GM18519 (cell line): ENCODE results near the gene CDC42SE2.
"Not testable (repeated sequence)": the region's sequence is repeated elsewhere in the genome, so short reads cannot be mapped to it uniquely, and the experiment has no call there.

Experiments
- ATAC-seq: cut with Tn5 transposase; IDR thresholded peaks from one replicate; pipeline ENCODE4 v1.9.1; 2021; ENCODE audit warnings: mild to moderate bottlenecking, moderate library complexity; ENCODE audit not compliant: unreplicated experiment, low FRiP score

CDC42SE2 gene

DNA sequence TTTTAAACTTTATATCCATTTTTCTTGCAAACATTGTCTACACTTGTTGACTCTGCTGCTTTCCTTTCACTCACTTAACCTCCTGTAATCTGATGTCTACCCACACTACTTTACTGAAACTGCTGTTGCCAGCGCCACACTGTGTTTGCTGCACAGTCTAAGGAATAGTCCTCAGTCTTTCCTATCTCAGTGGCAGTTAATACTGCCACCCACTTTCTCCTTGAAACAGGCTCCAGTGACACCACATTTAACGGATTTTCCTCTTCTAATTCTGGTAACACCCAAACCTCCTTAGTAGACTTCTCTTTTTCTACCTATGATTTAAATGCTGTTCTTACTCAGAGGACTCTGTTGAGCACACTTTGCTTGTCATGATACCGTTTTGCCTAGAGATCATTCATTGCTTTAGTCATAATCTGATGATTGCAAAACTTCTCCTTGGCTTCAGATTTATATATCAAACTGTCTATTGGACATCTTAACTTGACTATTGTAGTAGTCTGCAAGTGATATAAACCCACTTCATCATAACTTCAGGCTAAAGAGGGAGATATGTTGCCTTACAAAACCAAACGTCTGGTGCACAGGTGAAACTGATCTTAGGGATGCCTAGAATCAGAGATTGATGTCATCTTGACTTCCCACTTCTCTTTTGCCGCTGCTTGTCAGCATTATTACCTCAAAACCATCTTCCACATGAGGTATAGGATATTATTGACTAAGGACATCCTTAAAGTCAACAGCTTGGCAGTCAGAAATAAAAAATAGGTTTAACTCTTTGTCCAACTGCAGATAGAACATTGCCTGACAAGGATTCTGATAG lies 94.1 kb downstream of the CDC42SE2 start:
- ATAC-seq = peak; percentile 42

DNA sequence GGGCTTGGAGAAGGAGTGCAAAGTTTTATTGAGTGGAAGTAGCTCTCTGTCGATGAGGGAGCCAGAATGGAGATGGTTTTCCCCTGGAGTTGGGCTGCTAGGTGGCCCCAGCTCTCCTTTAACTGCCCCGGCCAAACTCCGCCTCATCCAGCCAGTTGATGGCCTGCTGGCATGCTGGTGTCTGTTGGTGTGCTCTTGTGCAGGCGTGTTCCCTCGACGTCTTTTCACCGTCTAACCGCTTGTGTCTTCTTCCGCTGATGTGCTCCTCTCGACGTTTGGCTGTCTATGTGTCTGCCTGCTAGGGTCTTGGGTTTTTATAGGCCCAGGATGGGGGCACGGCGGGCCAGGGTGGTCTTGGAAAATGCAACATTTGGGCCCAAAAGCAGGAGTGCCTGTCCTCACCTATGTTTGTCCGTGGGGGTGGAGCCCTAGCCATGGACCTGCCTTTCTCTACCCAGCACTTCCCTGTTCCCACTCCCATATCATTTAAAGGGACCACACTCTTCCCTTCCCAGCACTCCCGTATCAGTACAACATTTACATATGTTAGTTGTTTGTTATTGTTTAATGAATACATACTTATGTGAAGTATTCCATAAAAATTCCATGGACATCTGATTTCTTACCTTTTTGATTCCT lies 97.9 kb downstream of the CDC42SE2 start:
- ATAC-seq = no peak

DNA sequence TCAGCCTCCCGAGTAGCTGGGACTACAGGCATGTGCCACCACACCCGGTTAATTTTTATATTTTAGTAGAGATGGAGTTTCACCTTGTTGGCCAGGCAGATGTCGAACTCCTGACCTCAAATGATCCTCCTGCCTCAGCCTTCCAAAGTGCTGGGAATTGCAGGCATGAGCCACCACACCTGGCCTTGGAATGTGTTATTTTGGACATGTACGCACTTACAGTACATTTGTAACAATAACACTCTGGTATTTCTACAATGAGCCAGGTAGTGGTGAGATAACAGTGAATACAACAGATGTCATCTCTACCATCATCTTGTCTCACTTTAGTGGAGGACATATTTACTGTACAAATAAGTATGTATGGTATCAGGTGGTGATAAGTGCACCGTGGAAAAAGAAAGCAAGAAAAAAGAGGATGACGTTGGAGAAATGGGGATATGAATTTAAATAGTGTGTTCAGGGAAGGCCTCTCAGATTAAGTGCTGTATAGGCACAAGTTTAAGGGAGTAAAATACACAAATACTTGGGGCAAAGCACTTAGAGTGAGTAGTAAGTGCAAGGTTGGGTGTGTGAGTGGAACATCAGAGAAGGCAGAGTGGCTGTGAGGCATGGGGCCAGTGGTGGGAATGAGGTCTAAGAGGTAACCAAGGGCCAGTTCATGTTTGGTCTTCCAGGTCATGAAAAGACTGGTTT lies 100.1 kb downstream of the CDC42SE2 start:
- no peak for ATAC-seq

- no peak for ATAC-seq
Measured at GRCh38 chr5:131364507-131365050, 100.7 kb downstream of the CDC42SE2 start.

GRCh38 chr5:131366428-131366827 lies 102.6 kb downstream of the CDC42SE2 start:
- no peak for ATAC-seq

DNA sequence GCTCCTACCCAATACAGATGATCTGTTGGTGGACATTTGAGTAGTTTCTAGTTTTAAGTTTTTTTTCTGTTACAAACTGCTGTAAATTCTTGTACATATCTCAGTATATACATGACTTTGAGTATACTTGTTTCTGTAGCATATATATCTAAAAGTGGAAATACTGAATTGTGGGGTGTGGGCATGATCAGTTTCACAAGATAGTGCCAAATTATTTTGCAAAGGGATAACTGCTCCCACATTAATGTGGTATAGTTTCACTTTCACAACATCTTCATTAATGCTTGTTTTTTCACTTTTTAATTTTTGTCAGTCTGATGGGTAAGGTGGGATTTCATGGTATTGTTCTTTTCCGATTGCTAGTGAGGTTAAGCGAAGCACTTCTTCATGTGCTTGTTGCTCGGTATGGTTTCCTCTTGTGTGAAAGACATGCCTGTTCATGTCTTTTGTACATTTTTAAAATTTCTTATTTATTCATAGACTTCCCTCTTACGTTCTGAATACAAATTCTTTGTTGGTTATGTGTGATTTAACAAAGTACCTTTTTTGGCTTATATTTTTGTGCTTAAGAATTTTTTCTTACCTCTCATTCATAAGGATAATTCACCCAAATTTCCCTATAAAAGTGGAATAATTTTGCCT lies 103.5 kb downstream of the CDC42SE2 start:
- ATAC-seq = no peak

GRCh38 chr5:131368866-131369265 lies 105.0 kb downstream of the CDC42SE2 start:
- ATAC-seq = no peak

GRCh38 chr5:131369558-131369957 lies 105.7 kb downstream of the CDC42SE2 start:
- no peak for ATAC-seq

DNA sequence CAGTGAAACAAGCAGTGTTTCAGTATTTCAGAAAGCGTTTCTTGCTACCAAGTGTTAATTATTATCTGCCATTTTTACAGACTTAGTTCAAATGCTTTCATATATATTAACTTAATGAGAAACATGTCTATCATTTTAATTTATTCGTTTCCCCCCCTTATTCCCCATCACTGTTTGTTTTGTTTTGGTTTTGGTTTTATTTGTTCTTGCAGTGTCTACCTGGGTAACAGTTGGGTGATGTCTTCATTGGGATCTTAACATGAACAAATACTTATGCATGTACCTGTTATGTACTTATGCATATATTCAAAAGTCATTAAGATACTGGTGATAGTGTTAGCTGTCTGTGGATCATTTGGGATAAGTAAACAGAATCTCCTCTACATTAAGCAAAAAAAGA lies 108.0 kb downstream of the CDC42SE2 start:
- ATAC-seq = no peak

GRCh38 chr5:131373265-131373664 lies 109.4 kb downstream of the CDC42SE2 start:
- no peak for ATAC-seq

GRCh38 chr5:131375351-131375750 lies 111.5 kb downstream of the CDC42SE2 start:
- no peak for ATAC-seq

DNA sequence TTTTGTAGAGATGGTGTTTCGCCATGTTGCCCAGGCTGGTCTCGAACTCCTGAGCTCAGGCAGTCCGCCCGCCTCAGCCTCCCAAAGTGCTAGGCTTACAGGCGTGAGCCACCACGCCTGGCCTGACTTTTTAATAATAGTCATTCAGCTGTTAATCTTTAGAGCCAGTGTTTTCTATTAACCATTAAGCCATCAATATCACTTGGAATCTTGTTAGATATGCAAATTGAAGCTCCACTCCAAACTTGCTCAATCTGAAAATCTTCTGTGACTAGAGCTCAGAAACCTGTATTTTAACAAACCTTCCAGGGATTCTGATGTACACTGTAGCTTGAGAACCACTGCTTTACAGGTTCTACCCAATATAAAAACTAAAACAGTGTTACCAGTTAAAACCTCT lies 113.5 kb downstream of the CDC42SE2 start:
- ATAC-seq = no peak

- no peak for ATAC-seq
Measured at GRCh38 chr5:131377785-131378325, 114.0 kb downstream of the CDC42SE2 start.

- ATAC-seq = no peak
Measured at GRCh38 chr5:131378721-131379541, 115.1 kb downstream of the CDC42SE2 start.

DNA sequence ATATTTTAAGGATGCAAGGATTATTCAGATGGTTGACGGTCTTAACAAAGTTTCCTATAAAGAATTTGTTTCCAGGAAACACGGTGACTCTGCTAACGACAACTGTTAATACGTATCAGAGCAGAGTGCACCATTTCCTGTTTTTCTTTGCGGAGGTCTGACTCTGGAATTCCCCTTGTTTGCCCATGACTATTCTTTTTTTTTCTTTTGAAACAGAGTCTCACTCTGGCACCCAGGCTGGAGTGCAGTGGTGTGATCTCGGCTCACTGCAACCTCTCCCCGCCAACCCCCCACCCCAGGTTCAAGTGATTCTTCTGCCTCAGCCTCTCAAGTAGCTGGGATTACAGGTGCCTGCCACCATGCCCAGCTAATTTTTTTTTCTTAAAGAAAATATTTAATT lies 115.9 kb downstream of the CDC42SE2 start:
- ATAC-seq = no peak

GRCh38 chr5:131380238-131380637 lies 116.4 kb downstream of the CDC42SE2 start:
- not testable (repeated sequence) for ATAC-seq

DNA sequence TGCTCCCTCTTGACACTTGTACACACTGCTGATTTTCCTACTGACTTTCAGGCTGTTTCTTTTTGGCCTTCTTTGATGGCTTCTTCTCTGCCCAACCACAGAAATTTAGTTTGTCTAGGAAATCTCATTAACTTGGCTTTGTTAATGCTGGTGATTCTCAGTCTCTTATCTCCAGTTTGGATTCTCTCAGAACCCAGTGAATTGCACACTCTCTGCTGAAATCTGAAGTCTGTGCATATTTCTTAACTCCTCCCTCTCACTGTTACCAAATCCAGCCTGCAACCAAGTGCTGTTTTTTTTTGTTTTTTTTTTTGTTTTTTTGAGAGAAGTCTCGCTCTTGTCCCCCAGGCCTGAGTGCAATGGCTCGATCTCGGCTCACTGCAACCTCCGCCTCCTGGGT lies 117.2 kb downstream of the CDC42SE2 start:
- ATAC-seq = no peak

- ATAC-seq = peak; percentile 35
Measured at GRCh38 chr5:131381777-131382176, 117.9 kb downstream of the CDC42SE2 start.
